HepG2 (cell line): ENCODE measurements around the gene DISP2. TPM values are rescaled to one million over a fixed set of nuclear protein-coding genes. Genes with fewer than 3 reads are reported as not detected.

ENCODE experiments used
- ATRX ChIP-seq: sonication (generic); formaldehyde crosslinking; IDR thresholded peaks from 2 replicates; pipeline ENCODE4 v1.4.0; 2020; ENCODE audit warnings: missing genetic modification reagents, borderline replicate concordance
- KMT2A ChIP-seq: sonication (generic); formaldehyde crosslinking; IDR thresholded peaks from 2 replicates; pipeline ENCODE4 v1.4.0; 2020; ENCODE audit warnings: missing genetic modification reagents
- NRL ChIP-seq: sonication (generic); formaldehyde crosslinking; IDR thresholded peaks from 2 replicates; pipeline ENCODE4 v1.5.0; 2020; ENCODE audit warnings: missing genetic modification reagents, mild to moderate bottlenecking, moderate library complexity, borderline replicate concordance
- PCBP1 ChIP-seq: fragments of 200-400 bp; formaldehyde crosslinking; IDR thresholded peaks from 2 replicates; pipeline ENCODE4 v1.6.1; 2017; ENCODE audit warnings: mild to moderate bottlenecking, low read depth, low read length, borderline replicate concordance
- SSRP1 ChIP-seq: IDR thresholded peaks from 2 replicates; pipeline ENCODE4 v1.6.1; 2016; ENCODE audit warnings: control low read depth
- ZBTB20 ChIP-seq: sonication (generic); formaldehyde crosslinking; IDR thresholded peaks from 2 replicates; pipeline ENCODE4 v1.8.1; 2023; ENCODE audit warnings: missing genetic modification reagents, low read depth, mild to moderate bottlenecking, borderline replicate concordance
- ZNF562 ChIP-seq: sonication (generic); formaldehyde crosslinking; IDR thresholded peaks from 2 replicates; pipeline ENCODE4 v1.8.0; 2022; ENCODE audit warnings: missing genetic modification reagents, borderline replicate concordance
- ZNF569 ChIP-seq: sonication (generic); formaldehyde crosslinking; IDR thresholded peaks from 2 replicates; pipeline ENCODE4 v1.5.0; 2020; ENCODE audit warnings: mild to moderate bottlenecking, missing genetic modification reagents, moderate library complexity, borderline replicate concordance
- polyA plus RNA-seq, 8 experiments: library from polyadenylated mRNA; depleted of rRNA in 3 of 8; stranded (reverse) in 7 of 8; unstranded in 1 of 8; fragments of >200 nt; fragmentation: Illumina TruSeq in 4 of 8; extraction: Trizol in 4 of 8; gene quantifications; 2 replicates each; pipeline versions ENCODE4 v1.2.1 to v1.2.3, GENCODE V29; 2011 to 2016; ENCODE audit warnings: low read depth in 4 of 8, missing spikeins in 1 of 8, mixed read lengths in 1 of 8; ENCODE audit not compliant: insufficient read depth in 1 of 8
- total RNA-seq, 5 experiments: library from RNA; depleted of rRNA; stranded (reverse); fragments of >200 nt; fragmentation: Illumina TruSeq; extraction: Trizol; gene quantifications; 2 replicates each; pipeline ENCODE4 v1.2.3, GENCODE V29; 2016; ENCODE audit warnings: low read depth in 1 of 5
- TF ChIP-seq, protein P1 (sequence below): sonication (generic); formaldehyde crosslinking; IDR thresholded peaks from 2 replicates; pipeline ENCODE4 v1.5.1; 2020; ENCODE audit warnings: mild to moderate bottlenecking, missing genetic modification reagents
- TF ChIP-seq, protein P2 (sequence below): IDR thresholded peaks from 2 replicates; pipeline ENCODE4 v1.6.1; 2016; ENCODE audit warnings: low read depth, borderline replicate concordance
- TF ChIP-seq, protein P3 (sequence below): sonication (generic); formaldehyde crosslinking; IDR thresholded peaks from 2 replicates; pipeline ENCODE4 v1.4.0; 2020; ENCODE audit warnings: mild to moderate bottlenecking, missing genetic modification reagents
- TF ChIP-seq, protein P4 (sequence below): sonication (generic); formaldehyde crosslinking; IDR thresholded peaks from 2 replicates; pipeline ENCODE4 v1.4.0; 2020; ENCODE audit warnings: mild to moderate bottlenecking, missing genetic modification reagents
- TF ChIP-seq, protein P5 (sequence below): sonication (generic); formaldehyde crosslinking; IDR thresholded peaks from 2 replicates; pipeline ENCODE4 v1.5.0; 2020; ENCODE audit warnings: mild to moderate bottlenecking, missing genetic modification reagents
- TF ChIP-seq, protein P6 (sequence below): sonication (generic); formaldehyde crosslinking; IDR thresholded peaks from 2 replicates; pipeline ENCODE4 v1.4.0; 2020; ENCODE audit warnings: missing genetic modification reagents, mild to moderate bottlenecking, borderline replicate concordance

Gene DISP2
- total and polyA plus RNA-seq, 2 of the 13 experiments (the other 11 are each of a cell fraction or from before 2014, with no cell fraction given): 0.09 to 0.32 TPM

DNA sequence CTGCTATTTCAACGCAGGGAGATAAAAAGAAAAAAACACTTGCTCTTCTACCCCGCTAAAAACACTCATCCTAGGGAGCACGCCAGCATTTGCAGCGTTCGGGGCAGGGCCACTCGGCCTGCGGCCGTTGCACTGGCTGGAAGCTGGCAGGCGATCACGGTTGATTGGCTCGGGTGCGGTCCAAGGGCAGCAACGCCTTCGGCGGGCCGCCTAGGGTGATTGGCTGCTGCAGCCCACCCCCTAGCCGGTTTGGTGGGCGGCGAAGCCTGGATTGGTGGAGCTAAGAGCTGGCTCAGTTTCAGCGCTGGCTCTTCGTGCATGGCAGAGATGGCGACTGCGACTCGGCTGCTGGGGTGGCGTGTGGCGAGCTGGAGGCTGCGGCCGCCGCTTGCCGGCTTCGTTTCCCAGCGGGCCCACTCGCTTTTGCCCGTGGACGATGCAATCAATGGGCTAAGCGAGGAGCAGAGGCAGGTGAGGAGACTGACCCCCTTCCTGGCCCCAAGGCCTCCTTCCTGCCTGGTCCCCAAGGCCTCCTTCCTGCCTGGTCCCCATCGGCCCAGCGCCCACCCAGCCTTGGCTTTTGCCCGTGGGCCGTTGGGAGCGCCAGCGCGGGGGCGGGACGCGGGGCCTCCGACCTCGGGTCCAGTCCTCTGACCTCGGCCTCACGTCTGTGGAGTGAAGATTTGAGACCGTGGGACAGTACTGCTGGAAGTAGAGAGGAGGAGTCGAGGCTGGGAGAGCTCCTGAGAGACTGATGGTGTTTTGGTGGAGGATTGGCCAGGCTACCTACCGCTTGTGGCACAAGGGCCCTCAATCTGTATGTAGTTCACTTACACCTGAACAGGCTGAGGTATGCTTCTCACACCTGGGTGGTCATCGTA, 47.7 kb downstream of the DISP2 start, which contains the start of gene IVD (continued):
- TF ChIP-seq, protein P1, sequence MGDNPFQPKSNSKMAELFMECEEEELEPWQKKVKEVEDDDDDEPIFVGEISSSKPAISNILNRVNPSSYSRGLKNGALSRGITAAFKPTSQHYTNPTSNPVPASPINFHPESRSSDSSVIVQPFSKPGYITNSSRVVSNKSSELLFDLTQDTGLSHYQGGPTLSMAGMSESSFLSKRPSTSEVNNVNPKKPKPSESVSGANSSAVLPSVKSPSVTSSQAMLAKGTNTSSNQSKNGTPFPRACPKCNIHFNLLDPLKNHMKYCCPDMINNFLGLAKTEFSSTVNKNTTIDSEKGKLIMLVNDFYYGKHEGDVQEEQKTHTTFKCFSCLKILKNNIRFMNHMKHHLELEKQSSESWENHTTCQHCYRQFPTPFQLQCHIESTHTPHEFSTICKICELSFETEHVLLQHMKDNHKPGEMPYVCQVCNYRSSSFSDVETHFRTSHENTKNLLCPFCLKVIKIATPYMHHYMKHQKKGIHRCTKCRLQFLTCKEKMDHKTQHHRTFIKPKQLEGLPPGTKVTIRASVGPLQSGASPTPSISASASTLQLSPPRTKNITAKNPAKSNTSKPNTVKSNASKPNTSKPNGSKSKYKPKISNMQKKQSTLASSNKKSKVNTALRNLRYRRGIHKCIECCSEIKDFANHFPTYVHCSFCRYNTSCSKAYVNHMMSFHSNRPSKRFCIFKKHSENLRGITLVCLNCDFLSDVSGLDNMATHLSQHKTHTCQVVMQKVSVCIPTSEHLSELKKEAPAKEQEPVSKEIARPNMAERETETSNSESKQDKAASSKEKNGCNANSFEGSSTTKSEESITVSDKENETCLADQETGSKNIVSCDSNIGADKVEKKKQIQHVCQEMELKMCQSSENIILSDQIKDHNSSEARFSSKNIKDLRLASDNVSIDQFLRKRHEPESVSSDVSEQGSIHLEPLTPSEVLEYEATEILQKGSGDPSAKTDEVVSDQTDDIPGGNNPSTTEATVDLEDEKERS: 0 out of 2 replicates have a peak, but pooled peaks have one; percentile 52
- TF ChIP-seq, protein P2, sequence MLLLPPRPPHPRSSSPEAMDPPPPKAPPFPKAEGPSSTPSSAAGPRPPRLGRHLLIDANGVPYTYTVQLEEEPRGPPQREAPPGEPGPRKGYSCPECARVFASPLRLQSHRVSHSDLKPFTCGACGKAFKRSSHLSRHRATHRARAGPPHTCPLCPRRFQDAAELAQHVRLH (CRISPR knock-in tag): 0 out of 2 replicates have a peak, but pooled peaks have one; percentile 66
- TF ChIP-seq PCBP1: no peak
- TF ChIP-seq ZNF562 (CRISPR knock-in tag): no peak
- TF ChIP-seq, protein P3, sequence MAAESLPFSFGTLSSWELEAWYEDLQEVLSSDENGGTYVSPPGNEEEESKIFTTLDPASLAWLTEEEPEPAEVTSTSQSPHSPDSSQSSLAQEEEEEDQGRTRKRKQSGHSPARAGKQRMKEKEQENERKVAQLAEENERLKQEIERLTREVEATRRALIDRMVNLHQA (CRISPR knock-in tag): no peak
- peak; percentile 78; the same call in 1 of the 2 replicates for TF ChIP-seq NRL (CRISPR knock-in tag)
- 0 out of 2 replicates have a peak, but pooled peaks have one; percentile 53 for TF ChIP-seq ZNF569 (CRISPR knock-in tag)
- TF ChIP-seq KMT2A (CRISPR knock-in tag): peak; percentile 67; the same call in 1 of the 2 replicates
- TF ChIP-seq, protein P4, sequence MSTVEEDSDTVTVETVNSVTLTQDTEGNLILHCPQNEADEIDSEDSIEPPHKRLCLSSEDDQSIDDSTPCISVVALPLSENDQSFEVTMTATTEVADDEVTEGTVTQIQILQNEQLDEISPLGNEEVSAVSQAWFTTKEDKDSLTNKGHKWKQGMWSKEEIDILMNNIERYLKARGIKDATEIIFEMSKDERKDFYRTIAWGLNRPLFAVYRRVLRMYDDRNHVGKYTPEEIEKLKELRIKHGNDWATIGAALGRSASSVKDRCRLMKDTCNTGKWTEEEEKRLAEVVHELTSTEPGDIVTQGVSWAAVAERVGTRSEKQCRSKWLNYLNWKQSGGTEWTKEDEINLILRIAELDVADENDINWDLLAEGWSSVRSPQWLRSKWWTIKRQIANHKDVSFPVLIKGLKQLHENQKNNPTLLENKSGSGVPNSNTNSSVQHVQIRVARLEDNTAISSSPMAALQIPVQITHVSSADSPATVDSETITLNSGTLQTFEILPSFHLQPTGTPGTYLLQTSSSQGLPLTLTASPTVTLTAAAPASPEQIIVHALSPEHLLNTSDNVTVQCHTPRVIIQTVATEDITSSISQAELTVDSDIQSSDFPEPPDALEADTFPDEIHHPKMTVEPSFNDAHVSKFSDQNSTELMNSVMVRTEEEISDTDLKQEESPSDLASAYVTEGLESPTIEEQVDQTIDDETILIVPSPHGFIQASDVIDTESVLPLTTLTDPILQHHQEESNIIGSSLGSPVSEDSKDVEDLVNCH: no peak
- TF ChIP-seq, protein P5, sequence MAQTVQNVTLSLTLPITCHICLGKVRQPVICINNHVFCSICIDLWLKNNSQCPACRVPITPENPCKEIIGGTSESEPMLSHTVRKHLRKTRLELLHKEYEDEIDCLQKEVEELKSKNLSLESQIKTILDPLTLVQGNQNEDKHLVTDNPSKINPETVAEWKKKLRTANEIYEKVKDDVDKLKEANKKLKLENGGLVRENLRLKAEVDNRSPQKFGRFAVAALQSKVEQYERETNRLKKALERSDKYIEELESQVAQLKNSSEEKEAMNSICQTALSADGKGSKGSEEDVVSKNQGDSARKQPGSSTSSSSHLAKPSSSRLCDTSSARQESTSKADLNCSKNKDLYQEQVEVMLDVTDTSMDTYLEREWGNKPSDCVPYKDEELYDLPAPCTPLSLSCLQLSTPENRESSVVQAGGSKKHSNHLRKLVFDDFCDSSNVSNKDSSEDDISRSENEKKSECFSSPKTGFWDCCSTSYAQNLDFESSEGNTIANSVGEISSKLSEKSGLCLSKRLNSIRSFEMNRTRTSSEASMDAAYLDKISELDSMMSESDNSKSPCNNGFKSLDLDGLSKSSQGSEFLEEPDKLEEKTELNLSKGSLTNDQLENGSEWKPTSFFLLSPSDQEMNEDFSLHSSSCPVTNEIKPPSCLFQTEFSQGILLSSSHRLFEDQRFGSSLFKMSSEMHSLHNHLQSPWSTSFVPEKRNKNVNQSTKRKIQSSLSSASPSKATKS (CRISPR knock-in tag): no peak
- TF ChIP-seq ZBTB20 (CRISPR knock-in tag): peak; percentile 65; the same call in 1 of the 2 replicates
- TF ChIP-seq SSRP1: no peak
- TF ChIP-seq, protein P6, sequence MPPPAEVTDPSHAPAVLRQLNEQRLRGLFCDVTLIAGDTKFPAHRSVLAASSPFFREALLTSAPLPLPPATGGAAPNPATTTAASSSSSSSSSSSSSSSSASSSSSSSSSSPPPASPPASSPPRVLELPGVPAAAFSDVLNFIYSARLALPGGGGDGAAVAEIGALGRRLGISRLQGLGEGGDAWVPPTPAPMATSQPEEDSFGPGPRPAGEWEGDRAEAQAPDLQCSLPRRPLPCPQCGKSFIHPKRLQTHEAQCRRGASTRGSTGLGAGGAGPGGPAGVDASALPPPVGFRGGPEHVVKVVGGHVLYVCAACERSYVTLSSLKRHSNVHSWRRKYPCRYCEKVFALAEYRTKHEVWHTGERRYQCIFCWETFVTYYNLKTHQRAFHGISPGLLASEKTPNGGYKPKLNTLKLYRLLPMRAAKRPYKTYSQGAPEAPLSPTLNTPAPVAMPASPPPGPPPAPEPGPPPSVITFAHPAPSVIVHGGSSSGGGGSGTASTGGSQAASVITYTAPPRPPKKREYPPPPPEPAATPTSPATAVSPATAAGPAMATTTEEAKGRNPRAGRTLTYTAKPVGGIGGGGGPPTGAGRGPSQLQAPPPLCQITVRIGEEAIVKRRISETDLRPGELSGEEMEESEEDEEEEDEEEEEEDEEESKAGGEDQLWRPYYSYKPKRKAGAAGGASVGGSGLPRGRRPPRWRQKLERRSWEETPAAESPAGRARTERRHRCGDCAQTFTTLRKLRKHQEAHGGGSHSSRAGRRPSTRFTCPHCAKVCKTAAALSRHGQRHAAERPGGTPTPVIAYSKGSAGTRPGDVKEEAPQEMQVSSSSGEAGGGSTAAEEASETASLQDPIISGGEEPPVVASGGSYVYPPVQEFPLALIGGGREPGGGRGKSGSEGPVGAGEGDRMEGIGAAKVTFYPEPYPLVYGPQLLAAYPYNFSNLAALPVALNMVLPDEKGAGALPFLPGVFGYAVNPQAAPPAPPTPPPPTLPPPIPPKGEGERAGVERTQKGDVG (CRISPR knock-in tag): 0 out of 2 replicates have a peak, but pooled peaks have one; percentile 52
- TF ChIP-seq ATRX (CRISPR knock-in tag): no peak
